GM18870 (cell line): ENCODE results near the gene DRC7.
"Not testable (repeated sequence)": the region's sequence is repeated elsewhere in the genome, so short reads cannot be mapped to it uniquely, and the experiment has no call there.

Experiments used
- ATAC-seq: cut with Tn5 transposase; IDR thresholded peaks from one replicate; pipeline ENCODE4 v1.9.1; 2021; ENCODE audit warnings: moderate library complexity; ENCODE audit not compliant: unreplicated experiment

Gene DRC7

DNA sequence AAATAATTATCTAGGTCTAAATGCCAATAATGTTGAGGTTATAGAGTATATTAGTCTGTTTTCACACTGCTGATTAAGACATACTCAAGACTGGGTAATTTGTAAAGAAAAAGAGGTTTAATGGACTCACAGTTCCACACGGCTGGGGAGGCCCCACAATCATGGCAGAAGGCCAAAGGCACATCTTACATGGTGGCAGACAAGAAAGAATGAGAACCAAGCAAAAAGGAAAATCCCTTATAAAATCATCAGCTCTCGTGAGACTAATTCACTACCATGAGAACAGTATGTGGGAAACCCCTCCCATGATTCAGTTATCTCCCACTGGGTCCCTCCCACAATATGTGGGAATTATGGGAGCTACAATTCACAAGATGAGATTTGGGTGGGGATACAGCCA, 38.1 kb downstream of the DRC7 start:
- ATAC-seq, result no peak

DNA sequence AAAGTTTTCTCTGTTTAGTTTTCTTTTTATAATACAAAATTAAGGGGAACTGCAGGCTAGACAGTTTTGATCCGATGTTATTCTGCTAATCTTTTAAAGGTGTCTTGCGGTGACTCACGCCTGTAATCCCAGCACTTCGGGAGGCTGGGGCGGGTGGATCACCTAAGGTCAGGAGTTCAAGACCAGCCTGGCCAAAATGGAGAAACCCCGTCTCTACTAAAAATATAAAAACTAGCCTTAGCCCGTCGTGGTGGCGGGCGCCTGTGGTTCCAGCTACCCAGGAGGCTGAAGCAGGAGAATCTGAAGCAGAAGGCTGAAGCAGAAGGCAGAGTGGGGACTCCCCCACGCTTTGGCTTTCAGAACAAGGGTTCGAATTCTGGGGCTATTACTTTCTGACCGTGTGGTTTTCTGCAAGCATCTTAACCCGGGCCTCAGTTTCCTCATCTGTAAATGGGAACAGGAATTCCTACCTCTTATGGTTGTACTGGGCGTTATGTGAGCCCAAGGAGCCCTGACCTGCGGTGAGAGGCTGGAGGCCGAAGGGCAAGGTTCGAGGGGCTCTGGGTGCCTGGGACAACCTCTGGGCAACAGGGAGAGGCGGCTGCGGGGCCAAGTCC, 39.8 kb downstream of the DRC7 start:
- no peak for ATAC-seq

DNA sequence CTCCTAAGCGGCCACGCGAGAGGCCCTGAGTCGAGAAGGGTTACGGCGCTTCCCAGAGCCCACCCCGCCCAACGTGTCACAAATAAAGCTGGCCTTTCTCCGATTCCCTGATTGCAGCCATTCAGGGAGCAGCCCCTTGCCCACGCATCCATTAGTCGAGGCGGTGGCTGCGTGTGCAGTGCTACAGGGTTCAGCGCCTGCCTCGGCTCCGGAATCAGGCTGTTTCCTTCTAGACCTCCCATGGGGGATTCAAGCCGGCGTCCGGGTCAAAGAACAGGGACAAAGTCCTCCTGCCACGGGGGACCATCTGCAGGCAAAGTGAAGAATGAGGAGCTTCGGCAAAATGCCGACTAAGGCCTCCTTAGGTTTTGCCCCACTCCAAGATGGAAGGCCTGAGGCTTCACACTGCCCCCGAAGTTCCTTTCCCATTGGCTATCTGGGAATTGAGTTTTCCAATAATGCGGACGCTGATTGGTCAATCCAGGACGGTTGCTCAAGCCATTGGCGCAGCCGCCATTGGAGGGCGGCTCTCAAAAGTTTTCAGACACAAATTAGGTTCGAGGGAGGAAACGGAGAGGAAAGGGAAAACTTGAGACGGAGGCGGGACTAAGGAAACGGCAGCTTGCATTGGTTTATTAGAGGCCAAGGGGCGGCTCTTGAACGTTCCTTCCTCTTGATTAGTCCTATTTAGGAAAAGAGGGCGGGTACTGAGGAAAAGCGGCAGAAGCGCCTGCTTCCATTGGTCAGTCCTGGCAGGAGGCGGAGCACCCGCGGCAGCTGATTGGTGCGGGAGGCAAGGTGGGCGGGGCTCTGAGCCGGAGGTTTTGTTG, 40.5 kb downstream of the DRC7 start:
- ATAC-seq, result peak; percentile 92

DNA sequence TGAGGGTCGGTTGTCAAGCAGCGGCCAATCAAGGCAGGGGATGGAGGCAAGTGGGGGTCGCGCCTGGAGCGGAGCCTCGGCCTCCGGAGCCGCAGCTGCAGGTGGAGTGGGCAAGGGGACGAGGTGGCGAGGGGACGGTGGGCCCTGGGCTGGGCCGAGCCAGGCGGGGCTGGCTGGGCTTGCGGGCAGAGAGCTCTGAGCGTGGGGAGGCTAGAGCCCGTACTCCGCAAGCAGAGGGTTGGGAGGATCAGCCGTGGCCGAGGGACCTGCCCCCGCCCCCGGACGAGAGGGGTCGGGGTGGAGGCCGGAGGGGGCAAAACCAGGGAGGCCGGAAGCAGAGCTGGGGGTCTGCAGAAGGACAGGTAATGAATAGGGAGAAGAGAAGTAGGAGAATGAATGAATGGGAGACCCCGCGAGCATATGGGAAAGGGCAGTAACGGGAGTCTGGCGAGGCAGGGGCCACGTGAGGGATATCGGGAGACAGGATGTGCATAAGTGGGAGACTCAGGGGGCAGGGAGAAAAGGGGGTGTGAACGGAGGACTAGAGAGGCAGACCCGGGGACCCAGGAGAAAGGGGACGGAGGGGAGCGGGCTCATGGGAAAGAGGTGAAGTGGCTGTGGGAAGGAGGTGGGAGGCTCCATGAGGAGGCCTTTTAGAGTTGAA, 41.3 kb downstream of the DRC7 start, which contains the start of gene KATNB1:
Gene KATNB1 (plus strand): TSS at position 16 of the 664 bp plus-strand sequence. CDS start 1,474 bp downstream, outside the sequence.
- peak; percentile 5 for ATAC-seq

DNA sequence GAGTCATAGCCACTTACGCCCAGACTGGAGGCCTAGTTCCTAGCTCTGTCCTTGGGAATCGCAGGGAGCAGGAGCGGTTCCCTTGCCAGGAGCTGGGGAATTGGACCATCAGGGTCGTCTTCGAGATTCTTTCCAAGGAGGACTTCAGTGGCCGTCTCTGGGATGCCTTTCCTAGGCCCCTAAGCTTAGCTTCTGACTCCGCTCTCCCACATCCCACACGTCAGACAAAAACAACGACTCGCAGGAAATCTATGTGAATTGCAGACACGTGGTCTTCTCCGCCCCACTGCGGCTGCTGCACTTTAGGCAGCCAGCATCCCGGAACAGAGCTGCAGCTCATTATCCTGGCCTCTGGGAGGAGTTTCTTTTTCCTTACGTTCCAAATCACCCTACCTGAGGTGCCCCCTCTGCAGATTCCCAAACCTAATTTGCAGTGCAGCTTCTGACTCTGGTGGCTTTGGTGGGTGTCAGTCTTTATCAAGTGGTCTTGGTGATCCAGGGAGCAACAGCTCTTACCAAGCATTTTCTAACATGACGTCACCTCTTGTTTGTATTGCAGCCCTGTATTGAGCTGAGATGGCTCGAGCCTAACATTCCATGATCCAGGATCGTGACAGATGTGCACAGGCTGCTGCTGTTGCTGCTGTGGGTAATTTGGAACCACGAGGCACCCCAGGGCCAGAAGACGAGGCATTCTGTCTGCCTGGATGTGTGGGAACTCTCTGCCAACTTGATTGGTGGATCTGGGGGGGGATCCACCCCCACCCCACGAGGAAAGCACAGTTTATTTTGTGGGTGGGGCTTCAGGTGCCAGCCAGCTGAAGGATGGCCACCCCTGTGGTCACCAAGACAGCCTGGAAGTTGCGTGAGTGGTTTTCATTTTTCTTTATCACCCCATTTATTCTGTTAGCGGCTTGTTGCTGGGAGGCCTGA, 42.1 kb downstream of the DRC7 start:
- no peak for ATAC-seq

DNA sequence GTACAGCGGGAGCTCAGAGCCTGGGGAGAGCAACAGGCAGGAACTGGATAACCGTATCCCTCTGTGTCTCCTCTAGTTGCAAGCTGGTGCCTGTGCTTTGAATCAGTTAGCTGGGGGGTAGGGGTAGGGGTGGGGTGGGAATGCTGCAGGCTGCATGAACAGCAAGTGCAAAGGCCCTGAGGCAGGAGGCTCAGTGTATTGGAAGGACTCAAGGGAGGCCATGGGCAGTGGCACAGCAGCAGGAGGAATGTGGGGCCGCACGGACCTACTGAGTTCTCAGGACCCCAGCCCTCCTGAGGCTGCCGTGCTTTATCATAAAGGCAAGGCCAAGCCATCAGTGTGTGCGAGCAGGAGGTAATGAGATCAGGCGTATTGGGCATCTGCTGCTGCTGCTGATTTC, 44.2 kb downstream of the DRC7 start:
- ATAC-seq, result no peak

DNA sequence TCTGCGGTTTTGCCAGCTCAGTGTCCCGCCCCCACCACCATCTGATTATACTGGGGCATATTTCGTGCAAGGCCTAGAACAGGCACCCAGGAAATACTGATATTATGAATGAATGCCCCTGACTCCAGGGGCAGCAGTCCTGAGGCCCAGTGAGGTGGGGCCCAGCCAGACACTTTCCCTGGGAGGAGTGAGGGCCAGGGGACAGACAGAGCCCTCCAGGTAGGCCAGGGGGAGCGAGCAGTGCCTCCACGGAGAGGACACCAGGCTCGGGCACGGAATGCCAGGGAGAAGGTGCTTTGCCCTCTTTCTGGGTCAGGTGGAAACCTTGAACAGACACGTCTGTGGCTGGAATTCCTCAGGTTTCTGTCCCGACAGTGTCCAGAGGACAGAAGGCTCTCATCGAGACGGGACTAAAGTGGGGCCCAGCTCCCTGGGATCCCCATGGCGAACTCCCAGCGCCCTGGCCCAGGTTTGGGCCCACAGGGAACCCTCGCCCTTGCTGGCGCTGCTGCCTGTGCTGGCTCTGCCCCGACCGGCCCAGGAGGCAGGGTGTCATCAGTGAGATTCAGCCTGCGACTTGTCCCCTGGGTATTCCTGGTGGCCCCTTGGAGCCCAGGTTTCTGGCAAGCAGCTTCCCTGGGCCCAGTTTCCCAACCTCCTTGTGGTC, 45.3 kb downstream of the DRC7 start:
- ATAC-seq, result no peak

DNA sequence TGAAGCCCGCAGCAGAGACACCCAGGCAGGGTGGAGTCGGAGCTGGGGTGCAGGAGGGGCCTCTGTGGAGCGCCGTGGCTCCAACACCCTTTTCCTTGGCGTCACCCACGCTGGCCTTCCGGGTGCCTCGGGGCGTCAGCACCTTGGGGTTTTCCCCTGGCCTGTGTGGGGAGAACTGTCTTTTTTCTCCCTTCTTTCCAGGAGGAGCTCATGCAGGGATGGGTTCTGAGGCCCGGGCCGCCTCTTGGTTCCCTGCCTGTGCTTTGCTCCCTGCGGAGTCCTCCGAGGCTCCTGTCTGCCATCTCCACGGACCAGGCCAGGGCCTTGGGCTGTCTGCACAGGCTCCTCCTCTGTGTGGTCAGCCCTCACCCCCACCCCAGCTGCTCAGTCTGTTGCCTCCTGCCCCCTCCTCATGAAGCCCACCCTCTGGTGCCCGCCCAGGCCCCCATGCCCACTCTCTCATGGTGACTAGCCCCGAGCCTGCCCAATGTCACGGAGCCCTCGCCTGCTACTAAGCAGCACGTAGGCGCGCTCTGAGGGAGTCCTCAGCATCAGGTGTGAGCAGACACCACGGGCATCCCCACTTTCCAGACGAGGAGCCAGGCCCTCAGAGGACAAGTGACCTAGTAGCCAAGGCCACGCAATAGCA, 45.9 kb downstream of the DRC7 start:
- no peak for ATAC-seq

DNA sequence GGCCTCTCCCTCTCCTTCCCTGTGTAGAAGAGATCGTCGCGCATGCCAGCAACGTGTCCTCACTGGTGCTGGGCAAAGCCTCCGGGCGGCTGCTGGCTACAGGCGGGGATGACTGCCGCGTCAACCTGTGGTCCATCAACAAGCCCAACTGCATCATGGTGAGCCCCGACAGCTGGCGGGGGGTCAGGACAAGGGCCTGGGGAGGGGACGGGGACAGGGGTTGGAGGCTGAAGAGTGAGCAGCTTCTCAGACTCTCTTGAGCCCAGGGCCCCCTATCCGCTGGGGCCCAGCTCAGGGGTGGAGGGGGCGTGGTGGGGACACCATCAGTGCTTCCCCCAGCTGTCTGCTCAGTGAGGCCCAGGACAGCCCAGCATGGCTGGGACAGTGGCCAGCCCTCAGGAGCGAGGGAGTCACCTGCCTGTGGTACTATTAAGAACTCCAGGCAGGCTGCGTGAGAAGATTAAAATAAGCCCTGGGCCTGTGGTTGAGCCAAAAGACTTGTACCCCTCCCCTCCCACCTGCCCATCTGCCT, 47.1 kb downstream of the DRC7 start:
- no peak for ATAC-seq

DNA sequence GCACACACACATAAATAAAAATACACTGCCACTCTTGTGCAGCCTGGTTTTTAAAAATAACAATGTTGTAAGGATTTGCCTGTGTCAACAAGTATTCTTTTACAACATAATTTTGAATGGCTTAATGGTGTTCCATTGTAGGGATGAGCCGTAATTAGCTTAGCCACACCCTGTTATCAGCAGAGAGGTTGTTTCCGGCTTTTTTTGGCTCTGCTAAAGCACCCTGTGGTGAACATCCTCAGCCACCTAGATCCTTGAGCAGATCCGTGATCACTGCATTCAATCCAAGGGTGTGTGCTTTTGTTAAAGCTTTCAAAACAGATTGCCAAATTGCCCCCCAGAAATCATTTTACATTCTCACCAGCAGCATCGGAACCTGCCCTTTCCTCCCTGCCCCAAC, 47.9 kb downstream of the DRC7 start:
- ATAC-seq, result no peak

DNA sequence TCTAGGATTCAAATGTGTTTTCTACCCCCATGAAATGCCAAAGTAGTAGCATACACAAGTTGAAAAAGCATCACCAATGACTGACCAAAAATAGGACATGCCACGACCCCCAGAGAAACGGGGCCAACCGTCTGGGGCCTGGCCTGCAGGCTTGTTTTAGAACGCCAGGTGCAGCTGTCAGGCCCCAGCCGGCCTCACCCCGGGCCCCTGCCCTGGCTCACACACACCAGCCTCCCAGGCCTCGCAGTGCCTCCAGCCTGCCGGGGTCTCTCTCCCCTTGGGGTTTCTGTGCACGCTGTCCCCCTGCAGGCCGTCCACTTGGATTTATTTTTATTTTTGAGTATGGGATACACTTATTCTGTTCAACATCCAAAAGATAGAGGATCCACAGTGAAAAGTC, 48.9 kb downstream of the DRC7 start:
- no peak for ATAC-seq

DNA sequence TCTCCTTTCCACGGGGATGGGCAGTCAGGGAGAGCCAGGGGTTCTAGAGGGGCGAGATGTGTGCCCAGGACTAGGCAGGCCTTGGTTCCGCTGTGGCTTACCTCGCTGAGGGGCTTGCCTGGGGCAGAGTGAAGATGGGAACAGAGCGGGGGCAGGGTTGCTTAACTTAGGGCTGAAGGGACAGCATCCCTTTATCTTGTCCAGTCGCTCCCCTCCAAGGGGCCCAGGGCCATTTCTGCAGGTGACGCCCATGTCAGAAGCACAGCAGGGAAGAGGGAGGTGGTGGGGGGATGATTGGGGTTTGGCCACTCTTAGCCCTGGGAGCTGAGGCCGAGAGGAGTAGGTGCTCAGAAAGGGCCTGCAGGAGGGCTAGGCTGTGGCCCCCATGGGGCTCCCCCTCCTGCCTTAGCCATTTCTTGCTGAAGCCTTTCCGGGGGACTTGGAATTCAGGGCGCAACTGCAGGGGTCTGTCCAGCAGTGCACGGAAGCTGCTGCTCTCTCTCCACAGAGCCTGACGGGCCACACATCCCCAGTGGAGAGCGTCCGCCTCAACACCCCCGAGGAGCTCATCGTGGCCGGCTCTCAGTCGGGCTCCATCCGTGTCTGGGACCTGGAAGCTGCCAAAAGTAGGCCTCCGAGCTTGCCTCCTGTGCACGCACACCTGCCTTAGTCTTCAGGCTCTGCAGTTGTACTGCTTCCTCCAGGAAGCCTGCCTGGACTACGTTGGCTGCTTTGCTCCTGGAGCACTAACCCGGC, 49.5 kb downstream of the DRC7 start:
- ATAC-seq, result no peak

DNA sequence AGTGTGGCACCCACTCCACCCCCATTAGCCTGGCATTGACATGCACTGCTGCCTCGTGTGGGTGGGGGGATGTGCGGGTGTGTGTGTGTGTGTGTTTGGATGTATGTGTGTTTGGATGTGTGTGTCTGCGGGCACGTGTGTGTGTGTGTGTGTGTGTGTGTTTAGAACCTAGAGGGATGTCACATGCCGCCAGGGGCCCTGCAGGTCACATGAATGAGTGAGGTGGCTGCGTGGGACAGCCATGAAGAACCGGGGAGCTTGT, 50.0 kb downstream of the DRC7 start:
- ATAC-seq, result no peak

DNA sequence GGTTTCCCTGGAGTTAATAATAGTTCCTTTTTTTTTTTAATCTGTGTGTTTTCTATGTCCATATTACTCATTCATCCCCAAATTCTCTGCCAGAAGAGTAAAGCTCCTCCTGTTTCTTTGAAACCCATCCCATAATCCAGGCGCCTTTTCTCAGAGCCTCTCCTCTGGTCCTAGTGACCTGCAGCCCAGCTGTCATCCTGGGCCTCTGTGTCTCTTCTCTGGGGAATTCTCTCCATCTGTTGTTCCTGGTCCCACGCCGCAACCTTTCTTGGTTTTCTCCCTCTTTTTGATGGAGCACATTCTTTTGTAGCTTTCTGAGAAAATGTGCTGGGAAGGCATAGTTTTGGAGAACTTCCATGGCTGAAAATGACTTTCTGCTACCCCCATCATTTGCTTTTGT, 51.2 kb downstream of the DRC7 start:
- ATAC-seq, result no peak

DNA sequence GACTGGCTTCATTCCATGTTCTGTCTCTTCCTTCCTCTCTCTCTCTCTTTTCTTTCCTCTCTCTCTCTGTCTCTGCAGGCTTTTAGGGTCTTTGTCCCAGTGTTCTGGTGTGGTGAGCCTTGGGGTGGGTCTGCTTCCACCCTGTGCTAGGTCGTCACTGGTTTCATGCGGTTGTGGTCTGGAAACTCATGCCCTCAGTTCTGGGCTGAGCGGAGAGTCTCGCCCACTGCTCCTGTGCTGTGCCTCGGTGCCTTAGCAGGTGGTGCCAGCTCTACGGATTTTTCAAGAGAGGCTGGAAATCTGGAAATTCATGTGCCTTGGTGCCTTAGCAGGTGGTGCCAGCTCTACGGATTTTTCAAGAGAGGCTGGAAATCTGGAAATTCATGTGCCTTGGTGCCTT, 51.7 kb downstream of the DRC7 start:
- not testable (repeated sequence) for ATAC-seq

DNA sequence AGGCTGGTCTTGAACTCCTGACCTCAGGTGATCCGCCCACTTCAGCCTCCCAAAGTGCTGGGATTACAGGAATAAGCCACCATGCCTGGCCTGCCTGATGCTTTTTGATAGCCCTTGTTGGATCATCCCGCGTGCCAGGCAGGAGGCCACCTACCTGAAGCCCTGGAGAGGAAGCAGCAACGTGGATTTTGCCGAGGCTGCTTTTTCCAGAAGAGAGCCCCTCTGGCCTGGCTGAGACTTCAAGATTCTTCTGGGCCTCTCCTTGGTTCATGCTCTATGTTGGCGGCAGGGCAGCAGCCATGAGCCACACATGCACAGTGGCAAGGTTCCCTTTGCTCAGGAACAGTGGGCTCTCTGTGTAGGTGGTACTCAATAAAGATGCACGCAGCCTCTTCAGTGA, 52.5 kb downstream of the DRC7 start:
- ATAC-seq, result no peak

DNA sequence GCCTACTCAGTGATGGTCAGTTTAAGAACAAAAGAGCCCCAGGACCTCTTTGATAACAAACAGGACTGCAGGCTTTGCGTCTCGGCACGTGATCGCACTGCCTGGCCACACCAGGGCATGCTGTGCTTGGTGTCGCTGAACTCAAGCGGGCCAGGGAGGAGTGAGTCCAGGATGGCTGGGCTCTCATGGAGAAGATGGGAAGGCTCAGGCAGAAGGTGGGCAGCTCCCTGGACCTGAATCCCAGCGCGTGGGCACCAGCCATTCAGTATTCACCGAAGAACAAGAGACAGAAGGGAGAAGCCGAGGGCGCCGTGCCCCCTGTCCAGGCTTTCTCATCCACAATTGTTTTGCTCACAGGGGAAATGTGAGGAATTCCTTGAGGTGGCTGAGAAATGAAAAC, 52.9 kb downstream of the DRC7 start:
- no peak for ATAC-seq

DNA sequence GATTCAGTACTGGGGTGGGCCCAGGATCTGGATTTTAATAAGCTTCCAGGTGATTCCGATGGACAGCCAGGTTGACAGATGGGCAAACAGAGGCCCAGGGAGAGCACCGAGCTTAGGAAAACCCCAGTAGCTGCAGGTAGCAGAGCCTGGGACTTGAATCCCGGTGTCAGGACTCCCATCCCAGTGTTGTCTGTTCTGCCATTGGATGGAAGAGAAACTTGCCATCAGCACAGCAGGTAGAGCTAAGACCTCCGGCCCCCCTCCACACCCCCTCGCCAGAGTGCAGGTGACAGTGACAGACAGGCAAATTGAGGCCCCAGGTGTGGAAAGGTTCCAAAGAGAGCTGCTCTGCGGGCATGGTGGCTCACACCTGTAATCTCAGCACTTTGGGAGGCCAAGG, 53.4 kb downstream of the DRC7 start:
- ATAC-seq, result no peak

DNA sequence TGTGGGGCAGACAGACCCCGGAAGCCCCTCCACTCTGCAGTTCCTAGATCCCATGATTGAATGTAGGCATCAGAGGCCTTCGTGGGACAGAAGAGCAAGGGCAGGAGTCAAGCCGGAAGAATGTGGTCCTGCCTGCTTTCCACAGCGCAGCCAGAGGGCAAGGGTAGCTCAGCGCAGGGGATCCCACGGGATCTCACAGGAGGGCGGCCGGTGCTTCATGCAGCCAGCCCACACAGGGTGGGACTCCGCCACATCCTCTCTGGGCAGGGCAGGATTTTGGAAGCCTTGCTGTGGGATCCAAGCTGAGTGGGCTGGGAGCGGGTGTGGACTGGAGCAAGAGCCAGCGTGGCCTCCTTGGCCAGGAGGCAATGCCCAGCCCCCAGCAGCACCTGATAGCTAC, 54.0 kb downstream of the DRC7 start:
- ATAC-seq, result no peak
